ENCODE results near the gene S1PR1. TPM values are rescaled to one million over a fixed set of nuclear protein-coding genes. Genes with fewer than 3 reads are reported as not detected.
A peak's percentile ranks its signal among the peaks of the same experiment; 100 is the strongest.

S1PR1 gene
- total and polyA plus RNA-seq, 2 of the 13 experiments (the other 11 are each of a cell fraction or from before 2014, with no cell fraction given) = not detected

DNA sequence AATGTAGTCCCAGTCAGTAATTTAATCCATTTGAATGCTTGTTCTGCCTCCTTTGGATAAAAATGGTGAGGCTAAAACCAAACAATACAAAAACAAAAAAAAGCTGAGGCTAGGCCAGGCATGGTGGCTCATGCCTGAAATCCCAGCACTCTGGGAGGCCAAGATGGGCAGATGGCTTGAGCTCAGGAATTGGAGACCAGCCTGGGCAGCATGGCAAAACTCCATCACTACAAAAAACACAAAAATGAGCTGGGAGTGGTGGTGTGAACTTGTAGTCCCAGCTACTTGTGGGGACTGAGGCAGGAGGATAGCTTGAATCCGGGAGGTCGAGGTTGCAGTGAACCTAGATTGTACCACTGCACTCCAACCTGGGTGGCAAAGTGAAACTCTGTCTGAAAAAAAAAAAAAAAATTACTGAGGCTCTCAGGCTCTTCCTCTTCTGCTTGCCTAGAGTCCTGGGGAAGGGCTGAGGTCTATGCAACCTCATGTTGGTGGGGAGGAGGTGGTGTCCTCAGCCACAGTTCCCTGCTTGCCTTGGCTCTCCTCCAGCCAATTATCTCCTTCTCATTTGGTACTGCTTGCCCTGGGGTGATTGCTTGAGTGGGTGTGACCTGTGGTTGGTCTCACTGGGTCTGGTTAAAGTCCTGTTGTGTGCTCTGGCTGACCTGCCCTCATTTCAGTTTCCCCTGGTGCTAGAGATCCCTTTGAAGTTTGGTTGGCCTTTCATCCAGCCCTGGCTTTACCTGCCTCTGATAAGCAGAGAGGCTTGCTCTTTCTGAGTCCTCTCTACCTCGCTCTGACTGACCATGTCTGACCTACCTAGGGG lies 20.9 kb downstream of the S1PR1 start (continued):
- TF ChIP-seq, protein P1, sequence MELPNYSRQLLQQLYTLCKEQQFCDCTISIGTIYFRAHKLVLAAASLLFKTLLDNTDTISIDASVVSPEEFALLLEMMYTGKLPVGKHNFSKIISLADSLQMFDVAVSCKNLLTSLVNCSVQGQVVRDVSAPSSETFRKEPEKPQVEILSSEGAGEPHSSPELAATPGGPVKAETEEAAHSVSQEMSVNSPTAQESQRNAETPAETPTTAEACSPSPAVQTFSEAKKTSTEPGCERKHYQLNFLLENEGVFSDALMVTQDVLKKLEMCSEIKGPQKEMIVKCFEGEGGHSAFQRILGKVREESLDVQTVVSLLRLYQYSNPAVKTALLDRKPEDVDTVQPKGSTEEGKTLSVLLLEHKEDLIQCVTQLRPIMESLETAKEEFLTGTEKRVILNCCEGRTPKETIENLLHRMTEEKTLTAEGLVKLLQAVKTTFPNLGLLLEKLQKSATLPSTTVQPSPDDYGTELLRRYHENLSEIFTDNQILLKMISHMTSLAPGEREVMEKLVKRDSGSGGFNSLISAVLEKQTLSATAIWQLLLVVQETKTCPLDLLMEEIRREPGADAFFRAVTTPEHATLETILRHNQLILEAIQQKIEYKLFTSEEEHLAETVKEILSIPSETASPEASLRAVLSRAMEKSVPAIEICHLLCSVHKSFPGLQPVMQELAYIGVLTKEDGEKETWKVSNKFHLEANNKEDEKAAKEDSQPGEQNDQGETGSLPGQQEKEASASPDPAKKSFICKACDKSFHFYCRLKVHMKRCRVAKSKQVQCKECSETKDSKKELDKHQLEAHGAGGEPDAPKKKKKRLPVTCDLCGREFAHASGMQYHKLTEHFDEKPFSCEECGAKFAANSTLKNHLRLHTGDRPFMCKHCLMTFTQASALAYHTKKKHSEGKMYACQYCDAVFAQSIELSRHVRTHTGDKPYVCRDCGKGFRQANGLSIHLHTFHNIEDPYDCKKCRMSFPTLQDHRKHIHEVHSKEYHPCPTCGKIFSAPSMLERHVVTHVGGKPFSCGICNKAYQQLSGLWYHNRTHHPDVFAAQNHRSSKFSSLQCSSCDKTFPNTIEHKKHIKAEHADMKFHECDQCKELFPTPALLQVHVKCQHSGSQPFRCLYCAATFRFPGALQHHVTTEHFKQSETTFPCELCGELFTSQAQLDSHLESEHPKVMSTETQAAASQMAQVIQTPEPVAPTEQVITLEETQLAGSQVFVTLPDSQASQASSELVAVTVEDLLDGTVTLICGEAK (IDR thresholded peaks at IDR 0.05) = no peak
- TF ChIP-seq, protein P1 (CRISPR knock-in tag; IDR thresholded peaks at IDR 0.05) = no peak
- TF ChIP-seq, protein P2, sequence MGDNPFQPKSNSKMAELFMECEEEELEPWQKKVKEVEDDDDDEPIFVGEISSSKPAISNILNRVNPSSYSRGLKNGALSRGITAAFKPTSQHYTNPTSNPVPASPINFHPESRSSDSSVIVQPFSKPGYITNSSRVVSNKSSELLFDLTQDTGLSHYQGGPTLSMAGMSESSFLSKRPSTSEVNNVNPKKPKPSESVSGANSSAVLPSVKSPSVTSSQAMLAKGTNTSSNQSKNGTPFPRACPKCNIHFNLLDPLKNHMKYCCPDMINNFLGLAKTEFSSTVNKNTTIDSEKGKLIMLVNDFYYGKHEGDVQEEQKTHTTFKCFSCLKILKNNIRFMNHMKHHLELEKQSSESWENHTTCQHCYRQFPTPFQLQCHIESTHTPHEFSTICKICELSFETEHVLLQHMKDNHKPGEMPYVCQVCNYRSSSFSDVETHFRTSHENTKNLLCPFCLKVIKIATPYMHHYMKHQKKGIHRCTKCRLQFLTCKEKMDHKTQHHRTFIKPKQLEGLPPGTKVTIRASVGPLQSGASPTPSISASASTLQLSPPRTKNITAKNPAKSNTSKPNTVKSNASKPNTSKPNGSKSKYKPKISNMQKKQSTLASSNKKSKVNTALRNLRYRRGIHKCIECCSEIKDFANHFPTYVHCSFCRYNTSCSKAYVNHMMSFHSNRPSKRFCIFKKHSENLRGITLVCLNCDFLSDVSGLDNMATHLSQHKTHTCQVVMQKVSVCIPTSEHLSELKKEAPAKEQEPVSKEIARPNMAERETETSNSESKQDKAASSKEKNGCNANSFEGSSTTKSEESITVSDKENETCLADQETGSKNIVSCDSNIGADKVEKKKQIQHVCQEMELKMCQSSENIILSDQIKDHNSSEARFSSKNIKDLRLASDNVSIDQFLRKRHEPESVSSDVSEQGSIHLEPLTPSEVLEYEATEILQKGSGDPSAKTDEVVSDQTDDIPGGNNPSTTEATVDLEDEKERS (CRISPR knock-in tag; IDR thresholded peaks at IDR 0.05) = peak; percentile 31; the same call in 1 of the 2 replicates
- no peak for TF ChIP-seq ZNF225 (CRISPR knock-in tag; IDR thresholded peaks at IDR 0.05)
- no peak for TF ChIP-seq RFX5 (IDR thresholded peaks at IDR 0.05; ENCODE audit: low read depth, low read length)
- TF ChIP-seq, protein P3, sequence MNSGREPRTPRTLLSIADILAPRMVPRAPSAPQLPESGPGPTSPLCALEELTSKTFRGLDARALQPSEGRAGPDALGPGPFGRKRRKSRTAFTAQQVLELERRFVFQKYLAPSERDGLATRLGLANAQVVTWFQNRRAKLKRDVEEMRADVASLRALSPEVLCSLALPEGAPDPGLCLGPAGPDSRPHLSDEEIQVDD (CRISPR knock-in tag; IDR thresholded peaks at IDR 0.05; ENCODE audit: borderline replicate concordance) = no peak
- TF ChIP-seq, protein P4, sequence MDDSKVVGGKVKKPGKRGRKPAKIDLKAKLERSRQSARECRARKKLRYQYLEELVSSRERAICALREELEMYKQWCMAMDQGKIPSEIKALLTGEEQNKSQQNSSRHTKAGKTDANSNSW (CRISPR knock-in tag; IDR thresholded peaks at IDR 0.05; ENCODE audit: borderline replicate concordance) = no peak
- TF ChIP-seq, protein P5, sequence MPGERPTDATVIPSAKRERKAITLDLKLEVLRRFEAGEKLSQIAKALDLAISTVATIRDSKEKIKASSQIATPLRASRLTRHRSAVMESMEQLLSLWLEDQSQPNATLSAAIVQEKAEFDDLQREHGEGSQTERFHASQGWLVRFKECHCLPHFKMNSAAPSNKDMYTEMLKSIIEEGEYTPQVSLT (CRISPR knock-in tag; IDR thresholded peaks at IDR 0.05; ENCODE audit: borderline replicate concordance, low read depth) = no peak
- no peak for TF ChIP-seq ZNF136 (CRISPR knock-in tag; IDR thresholded peaks at IDR 0.05; ENCODE audit: low read depth)
- TF ChIP-seq DMAP1 (CRISPR knock-in tag; IDR thresholded peaks at IDR 0.05) = no peak
- TF ChIP-seq, protein P6, sequence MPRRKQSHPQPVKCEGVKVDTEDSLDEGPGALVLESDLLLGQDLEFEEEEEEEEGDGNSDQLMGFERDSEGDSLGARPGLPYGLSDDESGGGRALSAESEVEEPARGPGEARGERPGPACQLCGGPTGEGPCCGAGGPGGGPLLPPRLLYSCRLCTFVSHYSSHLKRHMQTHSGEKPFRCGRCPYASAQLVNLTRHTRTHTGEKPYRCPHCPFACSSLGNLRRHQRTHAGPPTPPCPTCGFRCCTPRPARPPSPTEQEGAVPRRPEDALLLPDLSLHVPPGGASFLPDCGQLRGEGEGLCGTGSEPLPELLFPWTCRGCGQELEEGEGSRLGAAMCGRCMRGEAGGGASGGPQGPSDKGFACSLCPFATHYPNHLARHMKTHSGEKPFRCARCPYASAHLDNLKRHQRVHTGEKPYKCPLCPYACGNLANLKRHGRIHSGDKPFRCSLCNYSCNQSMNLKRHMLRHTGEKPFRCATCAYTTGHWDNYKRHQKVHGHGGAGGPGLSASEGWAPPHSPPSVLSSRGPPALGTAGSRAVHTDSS (CRISPR knock-in tag; conservative IDR thresholded peaks at IDR 0.05) = no peak
- TF ChIP-seq ZNF274 (CRISPR knock-in tag; IDR thresholded peaks at IDR 0.05) = no peak
